GM10248 (cell line): ENCODE measurements around the gene CYP39A1.

ENCODE experiments used
- CTCF ChIA-PET: fragments of 300-600 bp; sonication (Branson Sonifier 250); formaldehyde crosslinking; extraction: SDS; loops from one replicate; lab custom pipeline; 2021; ENCODE audit warnings: antibody characterized with exemption; lab: Yijun Ruan, JAX
- POLR2A ChIA-PET: fragments of 350-650 bp; sonication (Branson Sonifier 250); formaldehyde crosslinking; extraction: SDS; loops from one replicate; lab custom pipeline; 2020; ENCODE audit warnings: antibody characterized with exemption; lab: Yijun Ruan, JAX
- DNase-seq: peaks from one replicate; pipeline ENCODE4 v3.0.0; 2012; ENCODE audit errors: extremely low spot score
- CTCF ChIP-seq: IDR thresholded peaks from 2 replicates; pipeline ENCODE4 v1.5.1; 2012; ENCODE audit warnings: mild to moderate bottlenecking, low read depth; ENCODE audit errors: extremely low read depth, missing control alignments, control extremely low read depth

The CYP39A1 gene

GRCh38 chr6:46507426-46507825 is 145.2 kb downstream of the CYP39A1 start:
- TF ChIP-seq CTCF, result no peak
- no peak for DNase-seq
- ChIA-PET CTCF (interaction anchor here (1.1 to 1.8 kb wide), 3 partner anchors 13 to 53 kb away, joined by 3 to 4 read pairs (median 3); no protein-coding TSS in a partner anchor), POLR2A (no interaction called here)

DNA sequence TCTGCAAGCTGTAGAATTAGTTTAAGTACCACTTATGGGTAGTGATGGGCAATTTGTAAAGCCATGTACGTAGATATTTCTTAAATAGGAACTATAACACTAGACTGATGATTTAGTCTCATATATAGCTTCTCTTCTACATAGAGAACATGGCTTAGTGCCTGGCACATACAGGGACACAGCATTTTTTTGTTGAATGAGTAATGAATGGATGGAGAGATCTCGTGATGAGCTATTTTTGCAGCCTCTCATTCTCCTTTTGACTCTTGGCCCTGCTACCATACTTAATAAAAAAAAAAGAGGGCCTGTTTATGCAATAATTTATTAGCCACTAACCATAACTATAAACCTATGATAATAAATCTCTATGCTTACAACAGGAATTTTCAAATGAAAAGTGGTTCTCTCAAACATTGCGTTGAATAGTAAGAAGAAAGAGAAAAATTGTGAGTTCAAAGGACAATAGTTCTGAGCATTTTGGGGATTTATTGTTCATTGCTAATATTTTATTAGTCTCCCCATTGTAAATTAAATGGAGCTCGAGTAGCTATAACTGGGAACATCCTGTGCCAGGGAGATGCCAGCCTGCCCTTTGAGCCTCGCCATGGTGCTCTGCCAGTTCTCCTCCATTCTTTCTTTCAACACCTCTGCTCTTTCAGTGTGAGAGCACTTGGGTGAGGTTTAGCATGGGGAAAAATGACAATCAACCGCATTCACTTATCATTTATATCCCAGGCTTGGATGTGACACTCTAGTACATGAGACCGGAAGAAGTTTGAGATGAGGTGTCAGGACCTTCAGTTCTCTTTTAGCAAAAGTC is 146.7 kb downstream of the CYP39A1 start:
- no peak for DNase-seq
- ChIA-PET POLR2A (no interaction called here), CTCF (interaction anchor here (1.1 to 1.8 kb wide), 2 partner anchors 15 to 54 kb away, joined by 3 to 4 read pairs; partner anchors contain the start of gene RCAN2)
- TF ChIP-seq CTCF, result no peak

GRCh38 chr6:46504242-46504641 is 148.4 kb downstream of the CYP39A1 start:
- CTCF ChIA-PET, result no interaction called here

GRCh38 chr6:46502486-46503119 is 150.0 kb downstream of the CYP39A1 start:
- ChIA-PET CTCF (no interaction called here), POLR2A (no interaction called here)
- no peak for DNase-seq
- TF ChIP-seq CTCF, result no peak

More at GRCh38 chr6:46504242-46504641, 148.4 kb downstream of the CYP39A1 start:
- TF ChIP-seq CTCF, result no peak
- POLR2A ChIA-PET, result no interaction called here
- no peak for DNase-seq

DNA sequence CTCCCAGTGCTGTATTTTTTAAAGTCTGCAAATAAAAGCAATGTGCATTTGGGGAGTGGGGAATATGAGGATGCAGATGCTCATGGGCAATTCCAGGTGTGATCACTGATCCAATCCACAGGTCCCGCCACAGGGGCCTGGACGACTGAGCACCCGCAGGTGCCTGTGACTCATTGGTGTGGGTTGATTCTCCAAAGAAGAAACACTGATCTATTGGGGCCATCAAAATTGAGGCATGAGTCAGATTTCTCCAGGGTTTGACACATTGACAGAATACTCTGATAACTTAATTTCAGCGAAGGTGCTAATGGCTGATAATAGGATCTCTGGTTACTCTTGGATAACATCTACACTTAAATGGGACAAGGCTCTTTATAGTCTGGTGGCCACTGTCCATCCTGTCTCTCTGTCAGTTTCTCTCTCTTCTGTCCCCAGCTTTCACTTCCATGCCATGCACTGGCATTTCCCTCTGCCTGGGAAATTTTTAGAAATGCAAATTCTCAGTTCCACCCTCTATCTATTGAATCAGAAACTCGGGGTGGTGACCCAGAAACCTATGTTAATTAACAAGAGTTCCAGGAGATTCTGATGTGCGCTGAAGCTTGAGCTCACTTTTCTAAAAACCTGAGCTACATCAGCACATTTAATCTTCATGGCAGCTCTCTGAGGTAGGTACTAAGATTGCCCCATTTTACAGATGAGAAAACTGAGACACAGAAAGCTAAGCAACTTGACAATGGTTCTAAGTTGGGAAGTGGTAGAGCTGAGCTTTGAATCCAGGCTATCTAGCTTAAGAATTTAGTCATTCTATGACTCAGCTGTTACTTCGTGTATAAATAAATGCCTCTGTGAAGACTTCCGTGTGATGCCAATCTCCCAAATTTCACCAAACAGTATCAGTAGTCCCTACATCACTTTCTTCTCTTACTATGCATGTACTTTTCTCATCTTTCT is 151.2 kb downstream of the CYP39A1 start:
- CTCF ChIA-PET, result no interaction called here
- no peak for DNase-seq
- POLR2A ChIA-PET, result no interaction called here
- TF ChIP-seq CTCF, result no peak

GRCh38 chr6:46500382-46500781 is 152.2 kb downstream of the CYP39A1 start:
- TF ChIP-seq CTCF, result no peak
- POLR2A ChIA-PET, result no interaction called here
- DNase-seq, result no peak
- CTCF ChIA-PET, result interaction anchor here (1.3 kb wide), 1 partner anchor 17 kb away, joined by 3 read pairs; no protein-coding TSS in a partner anchor
